NOMO-1 treated with DMSO at 0.1 percent for 48 hours (cell line): Measurements from ENCODE around the gene PHACTR3.

ENCODE experiments used
- DNase-seq: peaks from one replicate; lab custom pipeline; 2025; ENCODE audit not compliant: unreplicated experiment; lab: John Stamatoyannopoulos, UW

The PHACTR3 gene

DNA sequence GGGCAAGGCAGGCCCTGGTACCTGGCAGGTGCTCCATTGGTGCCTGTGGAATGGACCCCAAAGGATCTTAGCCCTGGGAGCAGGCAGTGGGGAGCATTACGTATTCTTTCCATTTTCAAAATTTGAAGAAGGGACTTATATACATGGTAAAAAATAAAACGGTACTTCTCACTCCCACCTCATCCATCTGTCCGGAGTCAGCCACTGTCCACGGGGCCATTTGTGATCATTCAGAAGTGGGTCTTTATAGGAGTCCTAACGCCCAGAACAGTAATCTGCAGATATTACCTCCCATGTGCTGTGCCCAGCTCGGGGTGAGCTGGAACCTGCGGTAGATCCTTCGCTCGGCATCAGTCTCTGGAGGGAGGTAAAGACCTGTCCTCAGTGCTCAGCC lies 218.7 kb downstream of the PHACTR3 start:
- no peak for DNase-seq

DNA sequence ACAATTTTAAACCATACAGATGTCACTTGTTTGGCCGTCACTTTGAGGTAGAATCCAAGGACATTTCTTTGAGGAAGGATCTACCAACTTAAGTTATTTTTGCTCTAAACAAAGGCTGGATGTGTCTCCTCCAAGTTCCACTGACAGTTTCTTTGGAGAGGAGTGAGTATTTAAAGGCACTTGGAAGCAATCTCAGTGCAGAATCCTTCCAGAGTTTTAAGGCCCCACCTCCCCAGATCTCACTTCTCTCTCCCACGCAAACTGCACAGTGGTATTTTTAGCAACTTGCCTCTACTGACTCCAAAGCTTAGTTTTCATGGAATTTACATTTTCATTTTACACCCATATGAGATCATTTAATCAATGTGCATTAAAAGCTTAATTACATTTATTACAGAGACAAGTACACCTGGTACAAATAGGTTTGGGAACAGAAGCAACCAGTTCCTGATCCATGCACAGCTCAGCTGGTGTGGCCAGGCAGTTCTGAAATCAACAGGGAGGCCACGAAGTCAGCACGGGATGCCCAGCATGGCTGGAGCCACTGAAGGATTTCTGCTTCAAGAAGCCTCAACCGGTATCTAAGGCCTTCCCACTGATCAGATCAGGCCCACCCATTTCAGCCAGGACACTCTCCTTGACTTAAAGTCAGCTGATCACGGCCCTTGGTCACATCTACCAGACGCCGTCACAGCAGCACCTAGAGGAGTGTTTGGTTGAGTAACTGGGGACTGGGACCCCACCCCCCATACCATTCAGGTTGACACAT lies 219.3 kb downstream of the PHACTR3 start:
- no peak for DNase-seq

DNA sequence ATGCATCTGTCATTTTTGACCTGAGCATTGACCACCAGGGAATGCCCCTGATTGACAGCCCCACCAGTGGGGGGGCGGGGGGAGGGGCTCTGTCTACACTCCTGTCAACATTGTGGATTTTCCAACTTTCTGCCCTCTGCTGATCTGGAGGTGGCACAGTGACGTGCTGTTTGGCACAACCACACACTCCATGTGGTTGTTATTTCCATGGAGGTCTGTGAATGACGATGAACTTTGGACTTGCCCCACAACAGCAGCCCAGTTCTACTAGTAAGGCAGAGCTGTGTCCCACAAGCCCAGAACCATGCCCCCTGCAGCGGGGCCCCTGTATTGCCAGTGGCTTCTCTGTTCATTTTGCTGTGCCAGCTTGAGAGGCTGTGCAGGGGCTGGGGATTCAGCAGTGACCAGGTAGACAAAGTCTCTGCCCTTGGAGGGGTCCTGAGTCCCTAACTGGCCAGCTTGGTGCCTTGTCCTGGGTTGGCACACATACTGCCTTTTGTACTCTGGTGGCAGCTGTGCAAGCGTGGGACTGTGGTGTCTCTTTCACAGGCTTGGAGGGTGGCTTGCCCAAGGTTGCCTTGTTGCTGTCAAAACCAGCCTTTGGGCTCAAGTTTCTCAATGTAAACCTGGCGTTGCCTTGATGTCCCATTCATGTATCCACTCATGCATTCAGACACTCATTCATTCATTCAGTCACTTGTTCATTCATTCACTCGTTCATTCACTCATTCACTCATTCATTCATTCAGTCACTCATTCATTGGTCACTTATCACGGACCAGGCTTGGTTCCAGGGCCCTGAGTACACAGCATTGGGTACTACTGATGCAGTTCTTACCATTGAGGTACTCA lies 220.6 kb downstream of the PHACTR3 start:
- no peak for DNase-seq

GRCh38 chr20:59825563-59825920 lies 221.2 kb downstream of the PHACTR3 start:
- DNase-seq, result no peak

DNA sequence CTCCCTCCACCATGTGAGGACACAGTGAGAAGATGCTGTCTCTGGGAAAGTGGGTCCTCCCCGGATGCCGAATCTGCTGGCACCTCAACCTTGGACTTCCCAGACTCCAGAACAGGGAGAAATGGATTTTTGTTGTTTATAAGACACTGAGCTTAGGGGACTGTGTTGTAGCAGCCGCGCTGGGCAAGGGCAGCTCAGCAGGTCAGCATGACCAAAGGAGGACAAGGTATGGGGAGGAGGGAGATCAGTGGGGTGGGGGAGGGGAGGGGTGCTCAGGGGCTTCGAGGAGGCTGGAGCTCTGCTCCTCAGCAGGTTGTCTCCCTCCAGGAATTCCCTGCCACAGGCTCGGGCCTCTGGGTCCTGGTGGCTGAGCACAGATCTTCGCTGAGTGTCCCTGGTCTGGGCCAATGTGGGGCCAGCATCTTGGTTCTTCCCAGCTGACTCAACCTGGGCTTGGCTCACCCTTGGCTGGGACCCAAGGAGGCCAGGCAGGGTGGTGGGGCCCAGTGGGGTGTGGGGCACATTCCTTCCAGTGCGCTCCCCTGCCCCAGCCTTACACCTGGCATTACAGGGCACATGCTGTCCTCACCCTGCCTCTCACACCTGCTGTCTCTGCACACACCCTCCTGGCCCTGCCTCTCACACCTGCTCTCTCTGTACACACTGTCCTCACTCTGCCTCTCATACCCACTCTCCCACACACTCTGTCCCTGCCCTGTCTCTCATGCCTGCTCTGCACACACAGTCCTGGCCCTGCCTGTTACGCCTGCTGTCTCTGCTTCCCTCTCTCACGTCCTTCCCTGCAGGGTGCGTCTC lies 221.8 kb downstream of the PHACTR3 start:
- DNase-seq, result no peak

GRCh38 chr20:59827138-59828056 lies 223.1 kb downstream of the PHACTR3 start:
- DNase-seq, result no peak

DNA sequence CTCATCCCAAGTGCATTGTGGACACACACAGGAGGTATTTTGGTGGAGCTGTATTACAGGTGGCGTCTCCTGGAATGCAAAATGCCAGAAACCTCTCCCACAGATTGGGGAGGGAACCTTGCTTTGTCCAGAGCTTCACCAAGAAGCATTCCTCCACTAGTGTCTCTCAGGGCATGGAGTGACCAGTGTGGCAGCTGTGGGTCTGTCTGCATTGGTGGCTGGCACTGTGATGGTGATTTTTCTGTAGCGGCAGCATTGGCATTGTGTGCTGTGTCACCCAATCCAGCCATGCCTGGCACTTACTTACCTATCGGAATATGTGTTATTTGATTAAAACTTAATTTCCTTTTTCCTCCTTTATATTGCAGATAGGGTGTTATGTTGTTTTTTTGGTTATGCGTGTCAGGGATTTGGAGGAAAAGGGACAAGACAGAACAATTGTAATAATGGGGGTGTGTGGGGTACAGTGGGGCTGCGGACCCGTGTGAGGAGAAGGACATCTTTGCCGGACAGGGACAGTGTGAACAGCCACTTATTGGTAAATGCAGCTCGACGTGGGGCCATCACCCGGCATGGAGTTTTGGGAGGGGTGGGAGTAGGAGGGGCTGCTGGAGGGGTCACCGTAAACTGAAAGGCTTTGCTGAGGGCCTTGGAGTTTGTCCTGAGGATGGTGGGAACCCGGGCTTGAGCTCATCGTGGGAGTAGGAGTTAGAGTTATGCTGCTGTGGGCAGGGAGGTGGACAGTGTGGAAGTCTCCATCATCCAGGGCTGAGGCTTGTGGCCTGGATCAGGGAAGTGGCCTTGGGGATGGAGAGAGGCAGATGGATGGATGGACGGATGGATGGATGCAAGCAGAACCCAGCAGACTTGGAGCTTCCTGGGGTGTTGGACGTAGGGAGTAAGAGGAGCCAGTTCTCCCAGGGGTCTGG lies 224.0 kb downstream of the PHACTR3 start:
- DNase-seq, result no peak

GRCh38 chr20:59829054-59829785 lies 224.9 kb downstream of the PHACTR3 start:
- no peak for DNase-seq

DNA sequence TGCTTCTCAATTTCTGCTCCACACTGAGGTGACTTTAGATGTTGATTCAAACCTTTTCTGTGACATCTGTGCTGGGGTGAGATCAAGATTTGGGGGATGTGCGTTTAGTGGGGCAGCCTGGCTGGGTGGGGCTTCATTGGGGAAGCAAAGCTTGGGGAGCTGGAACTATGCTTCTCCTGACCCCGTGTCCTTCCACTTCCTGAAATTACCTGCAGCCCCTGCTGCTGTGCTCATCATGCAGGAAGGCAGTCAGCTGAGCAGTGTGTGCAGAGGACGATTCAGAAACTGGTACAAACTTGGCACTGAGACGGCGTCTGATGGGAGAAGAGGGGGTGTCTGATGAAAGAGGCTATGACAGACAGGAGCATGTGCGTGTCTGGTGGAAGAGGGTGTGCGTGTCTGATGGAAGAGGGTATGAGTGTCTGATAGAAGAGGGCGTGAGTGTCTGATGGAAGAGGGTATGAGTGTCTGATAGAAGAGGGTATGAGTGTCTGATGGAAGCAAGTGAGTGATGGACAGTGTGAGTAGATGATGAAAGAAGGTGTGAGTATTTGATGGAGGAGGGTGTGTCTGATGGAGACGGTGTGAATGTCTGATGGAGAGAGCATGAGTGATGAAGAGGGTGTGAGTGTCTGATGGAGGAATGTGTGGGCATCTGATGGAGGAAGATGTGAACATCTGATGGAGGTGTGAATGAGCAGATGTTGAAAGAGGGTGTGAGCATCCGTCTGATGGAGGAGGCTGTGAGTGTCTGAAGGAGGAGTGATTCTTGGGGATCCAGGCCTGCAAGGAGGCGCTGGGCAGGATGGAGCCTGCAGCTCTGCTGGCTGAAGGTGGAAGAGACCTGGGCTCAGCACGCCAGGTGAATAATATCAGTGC lies 225.7 kb downstream of the PHACTR3 start:
- DNase-seq, result peak; percentile 1

- DNase-seq, result no peak
Measured at GRCh38 chr20:59830665-59831023, 226.3 kb downstream of the PHACTR3 start.

- DNase-seq, result no peak
Measured at GRCh38 chr20:59831024-59831915, 226.9 kb downstream of the PHACTR3 start.

- no peak for DNase-seq
Measured at GRCh38 chr20:59831916-59832270, 227.6 kb downstream of the PHACTR3 start.

DNA sequence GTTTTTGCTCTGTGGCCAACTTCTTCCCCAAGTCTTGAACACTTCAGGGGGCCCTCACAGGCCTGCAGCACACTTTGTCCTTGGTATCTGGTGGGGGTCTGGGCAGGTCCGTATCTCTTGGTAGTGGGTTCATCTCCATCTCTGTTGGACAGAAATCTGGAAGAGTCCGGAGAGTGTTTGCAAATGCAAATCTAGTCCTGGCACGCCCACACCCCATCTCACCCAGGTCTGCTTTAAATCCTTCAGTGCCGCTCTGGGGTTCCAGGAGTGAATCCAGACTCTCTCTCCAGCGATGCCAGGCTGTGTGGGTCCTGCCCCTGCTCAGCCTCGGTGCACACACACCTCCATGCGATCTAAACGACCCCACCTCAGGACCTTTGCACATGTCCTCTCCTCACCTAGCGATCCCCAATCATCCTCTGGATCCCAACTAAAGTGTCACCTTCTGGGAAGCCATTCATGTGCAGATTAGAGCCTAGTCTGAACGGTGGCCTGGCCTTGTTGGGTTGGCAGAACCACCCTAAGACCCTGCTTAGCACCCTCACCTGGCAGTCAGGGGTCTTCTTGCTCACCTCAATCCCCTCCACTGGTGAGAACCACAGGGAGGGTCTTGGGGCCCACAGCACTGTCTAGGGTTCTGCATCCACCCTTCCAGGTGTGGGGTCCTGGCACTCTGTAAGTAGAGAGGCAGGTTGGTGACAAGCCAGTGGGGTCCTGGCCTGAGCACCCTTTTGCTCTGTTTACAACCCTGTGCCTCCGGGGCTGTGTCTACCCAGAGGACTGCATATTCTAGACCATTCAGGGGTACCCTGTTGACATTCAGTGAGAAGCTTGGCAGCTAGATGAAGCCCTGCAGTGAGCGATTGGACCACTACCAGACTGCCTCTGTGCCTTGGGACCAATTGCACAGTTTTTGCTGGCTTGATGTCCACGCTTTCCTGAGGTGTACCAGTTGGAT lies 228.3 kb downstream of the PHACTR3 start:
- no peak for DNase-seq

GRCh38 chr20:59835057-59835447 lies 230.7 kb downstream of the PHACTR3 start:
- no peak for DNase-seq

DNA sequence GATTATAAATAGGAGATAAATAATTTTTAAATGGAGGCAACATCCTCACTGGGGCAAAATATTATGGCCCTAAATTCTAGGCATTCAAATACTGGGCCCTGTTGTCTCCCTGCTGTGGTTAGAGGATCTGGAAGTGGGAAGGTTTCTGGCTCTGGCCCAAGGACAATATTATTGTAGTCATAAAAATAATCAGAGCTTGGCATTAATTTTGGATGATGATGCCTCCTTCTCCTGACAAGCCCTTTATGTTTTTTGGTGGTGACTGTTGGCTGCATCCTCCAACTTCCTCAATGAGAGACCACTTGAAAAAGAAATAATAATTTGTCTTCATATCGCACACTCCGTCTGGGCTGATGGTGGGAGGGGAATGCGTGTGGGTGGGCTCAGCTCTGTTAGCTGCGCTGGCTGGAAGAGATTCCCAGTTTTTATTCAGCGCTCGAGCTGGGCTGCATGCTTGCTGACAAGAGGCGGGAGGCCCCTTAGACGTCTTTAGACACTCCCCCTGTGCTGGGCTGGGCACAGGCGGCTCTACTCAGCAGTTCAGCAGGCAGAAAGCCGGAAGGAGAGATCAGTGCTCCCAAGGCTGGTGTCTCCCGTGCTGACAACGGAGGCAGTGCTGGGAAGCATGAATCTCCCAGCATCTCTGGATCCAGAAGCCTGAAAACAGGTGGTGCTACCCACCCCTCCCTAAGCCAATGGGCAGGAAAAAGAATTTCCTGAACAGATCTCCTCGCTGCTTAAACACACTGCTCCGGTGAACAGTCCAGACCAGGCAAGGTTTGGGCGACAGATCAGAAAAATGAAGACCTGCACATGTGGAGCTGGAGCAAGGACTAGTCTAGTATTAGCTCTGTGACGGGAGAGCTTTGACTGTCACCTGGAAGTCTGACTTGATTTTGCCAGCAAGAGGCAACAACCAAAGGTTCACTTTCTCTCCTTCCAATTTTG lies 231.4 kb downstream of the PHACTR3 start:
- no peak for DNase-seq
